Kidney (tissue), 14 donors: ENCODE measurements around the gene MAD1L1. TPM values are rescaled to one million over a fixed set of nuclear protein-coding genes. Genes with fewer than 3 reads are reported as not detected.
A peak's percentile ranks its signal among the peaks of the same experiment; 100 is the strongest.

Experiments
- DNase-seq, 5 donors: peaks; one replicate each; pipeline ENCODE4 v3.0.0-alpha.2; 2013 to 2020
- FAIRE-seq: peaks from 2 replicates; lab custom pipeline; 2012; peaks lifted over from hg19 to GRCh38; lab: Jason Lieb, UNC
- H3K27ac ChIP-seq, 2 donors: one replicate each; pipeline ENCODE4 v1.7.0; 2013; ENCODE audit warnings: low read depth in 2 of 2, low read length in 2 of 2, inconsistent platforms in 1 of 2
- H3K27me3 ChIP-seq: one replicate; pipeline ENCODE4 v1.7.1; 2013; ENCODE audit warnings: low read length, inconsistent platforms; ENCODE audit not compliant: control insufficient read depth, insufficient read depth
- H3K36me3 ChIP-seq, 3 donors: one replicate each; pipeline versions ENCODE4 v1.7.0 to v1.7.1; 2013; ENCODE audit warnings: low read length in 3 of 3, control low read depth in 1 of 3, inconsistent platforms in 1 of 3; ENCODE audit not compliant: insufficient read depth in 3 of 3, control insufficient read depth in 2 of 3
- H3K4me1 ChIP-seq, 3 donors: one replicate each; pipeline versions ENCODE4 v1.7.0 to v1.7.1; 2013; ENCODE audit warnings: low read length in 3 of 3, inconsistent platforms in 1 of 3, low read depth in 1 of 3; ENCODE audit not compliant: control insufficient read depth in 2 of 3, insufficient read depth in 2 of 3
- H3K4me3 ChIP-seq, 3 donors: one replicate each; pipeline versions ENCODE4 v1.7.0 to v1.8.1; 2013; ENCODE audit warnings: low read length in 3 of 3, control low read depth in 1 of 3, inconsistent platforms in 1 of 3
- H3K9ac ChIP-seq, 3 donors: one replicate each; pipeline versions ENCODE4 v1.7.0 to v1.7.1; 2013; ENCODE audit warnings: low read length in 3 of 3, control low read depth in 1 of 3, inconsistent platforms in 1 of 3
- H3K9me3 ChIP-seq, 3 donors: one replicate each; pipeline versions ENCODE4 v1.7.0 to v1.7.1; 2013; ENCODE audit warnings: low read length in 3 of 3, control low read depth in 1 of 3, inconsistent platforms in 1 of 3; ENCODE audit not compliant: control insufficient read depth in 2 of 3, insufficient read depth in 1 of 3
- CTCF ChIP-seq: IDR thresholded peaks from 3 replicates; pipeline ENCODE4 v1.5.1; 2012; ENCODE audit warnings: mild to moderate bottlenecking, moderate library complexity, borderline replicate concordance; ENCODE audit not compliant: insufficient read depth; ENCODE audit errors: extremely low read depth
- intact Hi-C: fragments of 100-400 bp; cut with DNase I; formaldehyde crosslinking; loops from one replicate; pipeline ENCODE4 v1.11.1; 2022
- polyA plus RNA-seq: library from polyadenylated mRNA; stranded (reverse); fragments of 350-450 nt; fragmentation: Illumina TruSeq; extraction: RNeasy Lipid Tissue Mini Kit (QIAGEN cat#74804); gene quantifications from one replicate; pipeline ENCODE4 v1.2.3, GENCODE V29; 2014; ENCODE audit warnings: low read depth, low replicate concordance; ENCODE audit not compliant: insufficient read depth
- total RNA-seq: library from RNA; stranded (reverse); fragmentation: NEBNext Ultra II Directional; extraction: Animal tissue kit (Norgen Biotek cat#: 25700); gene quantifications from one replicate; pipeline ENCODE4 v1.2.1, GENCODE V29; 2021
- donor health status: control.
- donor health status: control.
- donor health status: control.
- donor health status: control.
- donor health status: control.
- donor health status: DM: yes; HTN: yes; CAD: no.
- donor health status: Normal renal cell carcinoma (clear cell type).

Gene MAD1L1
- total and polyA plus RNA-seq, 2 donors from 2014 or later = 33.2 to 45.2 TPM

GRCh38 chr7:1890289-1891235 lies 342.2 kb downstream of the MAD1L1 start:
- H3K27ac ChIP-seq = no peak overlapping the region
- H3K4me3 ChIP-seq = no peak overlapping the region
- intact Hi-C loops = no loop called here
- DNase-seq = peak in 1 of 5 donors; percentile 53
- no peaks in the 10 kb centered on the region for H3K27me3 ChIP-seq
- H3K9me3 ChIP-seq = no peaks in the 10 kb centered on the region
- FAIRE-seq = no peak
- H3K4me1 ChIP-seq = no peaks in the 10 kb centered on the region
- TF ChIP-seq CTCF = no peak
- H3K9ac ChIP-seq = no peak overlapping the region
- H3K36me3 ChIP-seq = peaks cover 8 to 15% (median 11%) of the 10 kb centered on the region in 3 donors

- Histone ChIP-seq H3K9ac (no peak overlapping the region), H3K9me3 (no peaks in the 10 kb centered on the region), H3K4me3 (no peak overlapping the region), H3K36me3 (peaks cover 8 to 15% (median 11%) of the 10 kb centered on the region in 3 donors), H3K4me1 (no peaks in the 10 kb centered on the region), H3K27me3 (no peaks in the 10 kb centered on the region), H3K27ac (no peak overlapping the region)
- intact Hi-C loops = no loop called here
- DNase-seq (peak in 1 of 5 donors; percentile 57), FAIRE-seq (no peak)
- TF ChIP-seq CTCF = no peak
These were observed 343.1 kb downstream of the MAD1L1 start for GRCh38 chr7:1889556-1890181.

DNA sequence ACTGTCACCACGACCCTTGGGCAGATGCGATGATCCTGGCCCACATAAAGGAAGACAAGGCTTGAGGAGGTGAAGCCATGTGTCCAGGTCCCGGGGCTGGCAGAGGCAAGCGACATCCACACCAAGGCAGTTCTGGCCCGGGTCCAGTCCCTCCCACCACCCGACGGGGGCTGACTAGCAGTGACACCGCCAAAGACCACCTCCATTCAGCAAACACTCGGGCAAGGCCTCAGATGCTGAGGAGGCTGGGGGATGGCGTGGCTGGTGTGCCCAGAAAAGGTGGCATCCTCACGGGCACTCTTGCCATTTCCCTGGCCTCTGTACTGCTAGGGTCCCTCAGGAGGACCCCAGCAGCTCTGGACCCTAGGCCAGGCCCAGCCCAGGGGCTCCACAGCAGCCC lies 343.7 kb downstream of the MAD1L1 start:
- intact Hi-C loops = no loop called here
- Histone ChIP-seq H3K27ac (no peak overlapping the region), H3K4me1 (no peaks in the 10 kb centered on the region), H3K4me3 (no peak overlapping the region), H3K27me3 (no peaks in the 10 kb centered on the region), H3K9ac (no peak overlapping the region), H3K9me3 (no peaks in the 10 kb centered on the region), H3K36me3 (peaks cover 8 to 15% (median 11%) of the 10 kb centered on the region in 3 donors)
- DNase-seq (peak in 1 of 5 donors; percentile 56), FAIRE-seq (no peak)
- no peak for TF ChIP-seq CTCF
